HFFc6 (cell line): ENCODE measurements around the gene MRM1. TPM values are rescaled to one million over a fixed set of nuclear protein-coding genes. Genes with fewer than 3 reads are reported as not detected.

Source experiments
- DNase-seq: peaks from one replicate; pipeline ENCODE4 v3.0.0-alpha.2; 2018
- H3K27ac Mint-ChIP-seq: 2 replicates; pipeline ENCODE4 v1.8.0; 2020; ENCODE audit warnings: mild to moderate bottlenecking, mixed read lengths
- H3K27me3 Mint-ChIP-seq: 2 replicates; pipeline ENCODE4 v1.8.0; 2021; ENCODE audit warnings: mild to moderate bottlenecking, moderate library complexity, mixed read lengths; ENCODE audit not compliant: insufficient read depth
- H3K36me3 Mint-ChIP-seq: 2 replicates; pipeline ENCODE4 v1.8.0; 2021; ENCODE audit warnings: low read depth, mixed read lengths
- H3K4me1 Mint-ChIP-seq: 2 replicates; pipeline ENCODE4 v1.8.0; 2020; ENCODE audit warnings: low read depth, mixed read lengths
- H3K4me3 Mint-ChIP-seq: 2 replicates; pipeline ENCODE4 v1.8.0; 2020; ENCODE audit warnings: mild to moderate bottlenecking, moderate library complexity, mixed read lengths
- H3K9me3 Mint-ChIP-seq: 2 replicates; pipeline ENCODE4 v1.8.0; 2020; ENCODE audit warnings: mild to moderate bottlenecking, mixed read lengths
- total RNA-seq, 6 experiments: library from RNA; stranded (reverse); fragmentation: NEBNext Ultra II Directional; extraction: Animal tissue kit (Norgen Biotek cat#: 25700); gene quantifications; 2 replicates in 1 of 6; 3 replicates in 5 of 6; pipeline ENCODE4 v1.2.3, GENCODE V29; 2021
- TF ChIP-seq, protein P1 (sequence below): fragments of 200-600 bp; sonication (generic); IDR thresholded peaks from 2 replicates; pipeline ENCODE4 v1.5.0; 2021; ENCODE audit warnings: antibody characterized with exemption, mild to moderate bottlenecking

The MRM1 gene
- total RNA-seq, 6 experiments from 2014 or later: 7.3 to 11.4 (median 7.9) TPM

DNA sequence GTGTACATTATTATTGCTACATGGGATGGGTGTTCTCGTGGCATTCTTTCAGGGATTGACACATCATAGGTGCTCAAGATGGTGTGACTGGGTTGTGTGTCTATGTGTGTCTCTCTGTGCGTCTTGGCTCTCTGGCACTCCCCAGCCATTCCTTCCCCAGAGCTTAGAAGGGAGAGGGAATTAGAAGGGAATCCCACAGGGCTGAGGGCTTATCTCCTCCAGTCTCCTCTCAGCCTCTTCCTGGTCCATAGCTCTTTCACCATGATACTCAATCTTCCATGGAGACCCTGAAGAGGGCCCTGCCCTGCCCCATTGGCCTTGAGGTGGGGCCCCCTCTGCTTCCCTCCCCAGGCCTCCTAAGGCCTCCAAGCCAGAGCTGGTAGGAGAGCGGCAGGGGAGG, 52.0 kb downstream of the MRM1 start:
- Mint-ChIP-seq H3K27ac (no peak overlapping the region), H3K4me3 (no peak overlapping the region), H3K27me3 (peaks cover 47% of the 10 kb centered on the region), H3K9me3 (no peaks in the 10 kb centered on the region), H3K4me1 (no peaks in the 10 kb centered on the region), H3K36me3 (no peaks in the 10 kb centered on the region)
- TF ChIP-seq, protein P1, sequence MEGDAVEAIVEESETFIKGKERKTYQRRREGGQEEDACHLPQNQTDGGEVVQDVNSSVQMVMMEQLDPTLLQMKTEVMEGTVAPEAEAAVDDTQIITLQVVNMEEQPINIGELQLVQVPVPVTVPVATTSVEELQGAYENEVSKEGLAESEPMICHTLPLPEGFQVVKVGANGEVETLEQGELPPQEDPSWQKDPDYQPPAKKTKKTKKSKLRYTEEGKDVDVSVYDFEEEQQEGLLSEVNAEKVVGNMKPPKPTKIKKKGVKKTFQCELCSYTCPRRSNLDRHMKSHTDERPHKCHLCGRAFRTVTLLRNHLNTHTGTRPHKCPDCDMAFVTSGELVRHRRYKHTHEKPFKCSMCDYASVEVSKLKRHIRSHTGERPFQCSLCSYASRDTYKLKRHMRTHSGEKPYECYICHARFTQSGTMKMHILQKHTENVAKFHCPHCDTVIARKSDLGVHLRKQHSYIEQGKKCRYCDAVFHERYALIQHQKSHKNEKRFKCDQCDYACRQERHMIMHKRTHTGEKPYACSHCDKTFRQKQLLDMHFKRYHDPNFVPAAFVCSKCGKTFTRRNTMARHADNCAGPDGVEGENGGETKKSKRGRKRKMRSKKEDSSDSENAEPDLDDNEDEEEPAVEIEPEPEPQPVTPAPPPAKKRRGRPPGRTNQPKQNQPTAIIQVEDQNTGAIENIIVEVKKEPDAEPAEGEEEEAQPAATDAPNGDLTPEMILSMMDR: no peak
- DNase-seq: no peak

DNA sequence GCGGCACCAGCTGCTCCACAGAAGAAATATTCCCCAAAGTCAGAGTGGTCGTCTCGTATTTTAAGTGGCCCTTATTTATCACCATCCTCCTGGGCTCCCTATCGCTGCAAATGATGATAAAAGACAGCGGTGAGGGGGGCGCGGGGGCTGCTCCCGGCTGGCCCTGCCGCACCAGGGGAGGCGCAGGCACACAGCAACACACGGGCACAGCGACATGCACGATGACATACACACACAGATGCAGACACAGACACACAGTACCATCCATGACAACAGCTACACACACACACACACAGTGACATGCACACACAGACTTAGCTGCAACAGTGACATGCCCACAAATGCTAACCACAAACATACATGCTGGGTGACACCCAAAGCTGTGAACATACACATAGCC, 52.5 kb downstream of the MRM1 start:
- Mint-ChIP-seq H3K4me3 (no peak overlapping the region), H3K36me3 (no peaks in the 10 kb centered on the region), H3K4me1 (no peaks in the 10 kb centered on the region), H3K9me3 (no peaks in the 10 kb centered on the region), H3K27ac (no peak overlapping the region), H3K27me3 (peaks cover 45% of the 10 kb centered on the region)
- TF ChIP-seq, protein P1: no peak
- no peak for DNase-seq

DNA sequence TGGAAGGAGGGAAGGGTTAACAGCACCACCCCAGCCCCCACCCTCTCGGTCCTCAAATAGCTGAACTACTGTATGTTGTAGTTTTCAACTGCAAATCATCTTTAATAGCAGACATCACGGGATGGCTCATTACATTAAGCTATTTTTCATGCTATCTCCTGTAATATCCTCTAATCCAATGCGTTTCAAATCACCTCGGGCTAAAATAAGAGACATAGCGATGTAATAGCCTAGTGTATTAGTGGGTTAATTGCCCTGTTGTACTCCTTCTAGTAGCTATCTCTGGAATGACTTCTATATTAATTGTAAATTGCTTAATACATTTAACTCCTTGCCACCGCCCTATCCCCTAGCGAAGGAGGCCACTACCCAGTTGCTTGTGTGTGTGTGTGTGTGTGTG, 54.3 kb downstream of the MRM1 start:
- Mint-ChIP-seq H3K27ac (no peak overlapping the region), H3K4me1 (no peaks in the 10 kb centered on the region), H3K9me3 (no peaks in the 10 kb centered on the region), H3K36me3 (no peaks in the 10 kb centered on the region), H3K27me3 (peaks cover 38% of the 10 kb centered on the region), H3K4me3 (no peak overlapping the region)
- TF ChIP-seq, protein P1: no peak
- DNase-seq: no peak

DNA sequence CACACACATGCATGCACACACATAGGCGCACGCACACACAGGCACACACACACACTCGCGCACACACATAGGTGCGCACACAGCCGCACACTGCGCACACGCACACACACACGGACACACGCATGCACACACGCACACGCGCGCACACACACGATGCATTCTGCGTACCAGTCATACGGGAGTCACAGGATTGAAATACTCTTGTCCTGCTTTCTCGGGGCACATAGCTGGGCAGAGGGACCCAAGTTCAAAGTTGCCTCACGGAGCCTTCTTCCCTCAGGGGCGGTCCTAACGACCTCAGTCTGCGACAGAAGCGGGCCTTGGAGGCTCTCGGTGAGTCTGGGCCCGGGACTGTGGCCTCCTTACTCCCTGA, 56.0 kb downstream of the MRM1 start:
- Mint-ChIP-seq H3K4me1 (no peaks in the 10 kb centered on the region), H3K4me3 (no peak overlapping the region), H3K27ac (no peak overlapping the region), H3K9me3 (no peaks in the 10 kb centered on the region), H3K27me3 (peaks cover 35% of the 10 kb centered on the region), H3K36me3 (no peaks in the 10 kb centered on the region)
- no peak for DNase-seq
- TF ChIP-seq, protein P1: no peak

GRCh38 chr17:36657763-36658490, 56.5 kb downstream of the MRM1 start:
- Mint-ChIP-seq H3K9me3 (no peaks in the 10 kb centered on the region), H3K36me3 (no peaks in the 10 kb centered on the region), H3K4me3 (no peak overlapping the region), H3K4me1 (no peaks in the 10 kb centered on the region), H3K27me3 (peaks cover 34% of the 10 kb centered on the region), H3K27ac (no peak overlapping the region)
- no peak for DNase-seq
- TF ChIP-seq, protein P1: peak; percentile 16; the same call in 1 of the 2 replicates

Other genes with a start within 250 kb of the MRM1 start
- gene TBC1D3H, start 213.1 kb upstream of the MRM1 start, total RNA-seq: not detected
- gene ZNHIT3, start 114.9 kb upstream of the MRM1 start, total RNA-seq: 10 to 100 TPM; 26.7 to 32.2 (median 29.6) TPM
- 10 to 100 TPM; 32.4 to 45.9 (median 38.4) TPM for gene MYO19, start 66.7 kb upstream of the MRM1 start, total RNA-seq
- 10 to 100 TPM; 12.0 to 15.1 (median 12.5) TPM for gene PIGW, start 66.6 kb upstream of the MRM1 start, total RNA-seq
- gene GGNBP2, start 56.7 kb upstream of the MRM1 start, total RNA-seq: 10 to 100 TPM; 53.1 to 62.8 (median 54.2) TPM
- 10 to 100 TPM in 4 of 6 experiments, 1 to 10 TPM in 2; 8.4 to 11.3 (median 10.6) TPM for gene DHRS11, start 9.7 kb upstream of the MRM1 start, total RNA-seq